Measurements from ENCODE around the gene SSTR3.

- TF ChIP-seq FOXJ3 (CRISPR knock-in tag; IDR thresholded peaks at IDR 0.05; ENCODE audit: borderline replicate concordance) (no peak), TEAD1 (CRISPR knock-in tag; IDR thresholded peaks at IDR 0.05) (no peak), TCF7 (CRISPR knock-in tag; IDR thresholded peaks at IDR 0.05; ENCODE audit: low read depth) (no peak), NFYB (CRISPR knock-in tag; conservative IDR thresholded peaks at IDR 0.05; ENCODE audit: low read depth) (no peak), USF2 (CRISPR knock-in tag; IDR thresholded peaks at IDR 0.05) (no peak), RORB (CRISPR knock-in tag; IDR thresholded peaks at IDR 0.05) (no peak), ZNF512 (CRISPR knock-in tag; IDR thresholded peaks at IDR 0.05; ENCODE audit: borderline replicate concordance) (no peak), FOXP4 (CRISPR knock-in tag; IDR thresholded peaks at IDR 0.05) (no peak), ATF2 (CRISPR knock-in tag; IDR thresholded peaks at IDR 0.05; ENCODE audit: borderline replicate concordance, low read depth) (no peak), KAT7 (CRISPR knock-in tag; IDR thresholded peaks at IDR 0.05; ENCODE audit: borderline replicate concordance) (no peak), MAX (CRISPR knock-in tag; IDR thresholded peaks at IDR 0.05) (no peak), ZNF416 (CRISPR knock-in tag; IDR thresholded peaks at IDR 0.05) (no peak)
- TF ChIP-seq, protein P1, sequence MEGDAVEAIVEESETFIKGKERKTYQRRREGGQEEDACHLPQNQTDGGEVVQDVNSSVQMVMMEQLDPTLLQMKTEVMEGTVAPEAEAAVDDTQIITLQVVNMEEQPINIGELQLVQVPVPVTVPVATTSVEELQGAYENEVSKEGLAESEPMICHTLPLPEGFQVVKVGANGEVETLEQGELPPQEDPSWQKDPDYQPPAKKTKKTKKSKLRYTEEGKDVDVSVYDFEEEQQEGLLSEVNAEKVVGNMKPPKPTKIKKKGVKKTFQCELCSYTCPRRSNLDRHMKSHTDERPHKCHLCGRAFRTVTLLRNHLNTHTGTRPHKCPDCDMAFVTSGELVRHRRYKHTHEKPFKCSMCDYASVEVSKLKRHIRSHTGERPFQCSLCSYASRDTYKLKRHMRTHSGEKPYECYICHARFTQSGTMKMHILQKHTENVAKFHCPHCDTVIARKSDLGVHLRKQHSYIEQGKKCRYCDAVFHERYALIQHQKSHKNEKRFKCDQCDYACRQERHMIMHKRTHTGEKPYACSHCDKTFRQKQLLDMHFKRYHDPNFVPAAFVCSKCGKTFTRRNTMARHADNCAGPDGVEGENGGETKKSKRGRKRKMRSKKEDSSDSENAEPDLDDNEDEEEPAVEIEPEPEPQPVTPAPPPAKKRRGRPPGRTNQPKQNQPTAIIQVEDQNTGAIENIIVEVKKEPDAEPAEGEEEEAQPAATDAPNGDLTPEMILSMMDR (IDR thresholded peaks at IDR 0.05), result peak; percentile 73
Observed at GRCh38 chr22:37198258-37199102, 13.8 kb downstream of the SSTR3 start.

All from WTC11 (cell line).